GM19328 (cell line): ENCODE data around the gene HOXC10.

Source experiments
- ATAC-seq: cut with Tn5 transposase; IDR thresholded peaks from one replicate; pipeline ENCODE4 v1.9.1; 2021; ENCODE audit warnings: mild to moderate bottlenecking, moderate library complexity; ENCODE audit not compliant: unreplicated experiment

The HOXC10 gene

DNA sequence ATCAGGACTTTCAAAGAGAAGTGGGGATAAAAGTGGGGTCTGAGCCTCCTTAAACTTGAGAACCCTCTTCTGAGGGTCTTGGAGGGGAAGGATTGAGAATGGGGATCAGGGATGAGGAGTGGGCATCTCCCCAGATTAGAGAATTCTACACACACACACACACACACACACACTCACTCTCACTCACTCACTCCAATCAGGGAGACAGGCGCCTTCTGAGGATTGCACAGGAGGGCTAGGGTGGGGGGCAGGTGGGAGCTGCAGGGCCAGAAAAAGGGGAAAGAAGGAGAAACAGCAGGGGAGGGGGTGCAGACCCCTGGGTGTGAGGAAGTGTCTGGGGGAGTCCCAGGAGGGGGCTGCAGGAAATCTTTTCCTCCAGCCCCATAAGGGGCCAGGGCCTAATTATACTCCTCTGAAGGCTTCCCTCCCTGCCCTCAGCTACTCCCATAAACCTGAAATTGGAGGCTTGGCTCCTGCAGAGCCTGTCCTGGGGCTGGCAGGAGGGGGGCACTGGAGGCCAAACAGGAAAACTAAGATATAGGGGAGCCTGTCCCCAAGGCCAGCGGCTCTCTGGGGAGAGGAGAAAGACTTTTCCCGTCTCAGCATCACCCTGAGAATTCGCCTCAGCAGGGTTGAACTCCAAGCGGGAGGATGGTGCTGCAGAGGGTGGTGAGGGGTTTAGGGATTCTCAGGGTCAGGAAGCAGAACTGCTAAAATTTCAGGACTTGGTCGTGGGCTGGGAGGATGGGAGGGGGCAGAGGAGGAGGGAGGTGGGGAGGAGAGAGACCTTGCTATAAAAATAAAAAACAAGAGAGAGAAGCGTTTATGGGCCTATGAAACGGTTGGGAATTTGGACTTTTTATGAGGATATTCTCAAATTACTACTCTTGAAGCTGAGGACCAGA lies 16.6 kb downstream of the HOXC10 start:
- no peak for ATAC-seq

DNA sequence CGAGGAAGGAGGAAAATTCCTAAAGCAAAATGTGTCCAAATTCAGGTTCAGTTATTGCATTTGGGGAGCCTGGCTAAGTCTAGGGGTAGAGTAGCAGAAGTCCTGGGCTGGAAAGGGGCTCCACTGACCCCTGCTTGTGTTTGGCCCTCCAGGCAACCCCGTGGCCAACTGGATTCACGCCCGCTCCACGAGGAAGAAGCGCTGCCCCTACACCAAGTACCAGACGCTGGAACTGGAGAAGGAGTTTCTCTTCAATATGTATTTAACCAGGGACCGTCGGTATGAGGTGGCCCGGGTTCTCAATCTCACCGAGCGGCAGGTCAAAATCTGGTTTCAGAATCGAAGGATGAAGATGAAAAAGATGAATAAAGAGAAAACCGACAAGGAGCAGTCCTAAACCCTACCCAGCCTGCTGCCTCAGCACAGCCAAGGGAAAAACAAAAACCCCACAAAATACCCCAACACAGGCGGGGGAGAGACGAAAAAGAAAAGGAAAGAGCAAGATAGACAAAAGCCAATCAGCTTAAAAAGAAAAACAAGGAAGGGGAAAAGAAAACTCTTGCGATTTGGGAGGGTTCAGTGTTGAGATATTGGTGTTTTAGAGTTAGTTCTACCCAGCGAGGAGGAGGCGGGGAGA lies 17.4 kb downstream of the HOXC10 start:
- no peak for ATAC-seq

DNA sequence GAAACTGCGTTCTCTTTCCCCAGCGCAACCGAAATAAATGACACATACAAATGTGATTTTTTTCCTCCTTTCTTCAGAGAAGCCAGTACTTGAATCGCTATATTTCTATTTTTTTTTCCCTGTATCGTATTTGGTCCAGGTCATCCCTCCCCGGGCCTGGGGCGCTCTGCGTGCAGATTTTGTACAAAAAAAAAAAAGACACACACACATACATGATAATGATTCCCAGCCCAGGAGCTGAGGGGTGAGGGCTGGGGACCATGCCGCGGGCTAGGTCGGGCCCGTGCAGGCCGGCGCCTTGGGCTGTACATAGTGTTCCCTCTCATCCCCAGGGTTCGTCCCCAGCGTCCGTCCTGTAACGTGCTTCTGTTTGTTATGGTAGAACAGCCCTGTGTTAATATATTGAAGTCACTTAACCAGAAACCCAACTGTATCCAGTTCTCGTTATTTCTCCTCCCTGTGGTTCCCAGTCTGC lies 18.0 kb downstream of the HOXC10 start:
- ATAC-seq: no peak

DNA sequence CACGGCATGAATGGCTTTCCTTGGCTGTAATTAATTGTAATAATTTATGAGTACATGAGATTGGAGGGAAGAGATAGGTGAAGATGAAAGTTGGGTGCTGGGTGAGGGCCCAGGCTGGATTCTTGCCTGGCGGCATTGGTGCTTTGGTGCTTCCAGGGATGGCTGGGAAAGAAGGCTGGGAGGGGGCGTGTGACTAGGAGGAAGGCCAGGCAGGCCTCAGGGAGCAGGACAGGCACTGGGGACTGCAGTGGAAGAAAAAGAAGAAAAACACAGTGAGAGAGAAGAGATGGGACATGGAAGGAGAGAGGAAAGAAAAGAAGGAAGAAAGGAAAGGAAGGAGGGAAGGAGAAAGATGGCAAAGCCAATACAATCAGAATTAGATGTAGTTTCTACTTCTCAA lies 18.7 kb downstream of the HOXC10 start:
- no peak for ATAC-seq

DNA sequence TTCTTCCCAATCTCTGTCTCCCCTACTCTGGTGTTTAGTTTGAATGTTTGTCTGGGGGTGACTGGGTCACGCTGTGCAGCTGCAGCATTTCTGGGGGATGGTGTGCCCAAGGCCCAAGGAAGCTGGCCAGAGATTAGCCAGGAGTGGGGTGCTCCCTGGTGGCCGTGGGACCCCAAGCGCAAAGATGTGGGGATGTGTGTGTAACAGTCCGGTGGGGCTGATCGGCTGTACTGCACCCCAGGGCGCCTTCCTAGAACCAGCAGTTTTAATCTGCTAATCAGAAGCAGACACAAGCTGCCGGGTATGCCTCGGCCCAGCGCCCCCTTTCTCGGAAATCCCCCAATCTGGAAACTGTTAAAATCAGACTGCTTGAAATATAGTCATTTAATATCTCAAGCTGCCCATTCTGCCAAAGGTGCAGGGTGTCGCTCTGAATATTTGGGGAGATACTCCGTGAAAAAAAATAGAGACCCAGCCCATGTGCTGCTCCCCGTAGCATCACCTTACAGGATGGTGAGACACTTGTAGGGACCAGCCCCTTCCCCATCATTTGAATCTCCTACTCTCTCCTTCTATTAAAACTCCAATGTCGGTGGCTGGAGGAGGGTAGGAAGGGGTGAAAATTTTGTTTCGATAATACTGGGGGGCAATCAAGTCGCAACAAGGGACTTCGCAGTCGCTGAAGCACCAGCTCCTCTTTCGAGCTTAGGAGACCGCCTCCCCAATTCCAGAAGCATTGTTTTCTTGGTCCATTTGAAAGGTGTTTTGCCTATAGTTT lies 19.3 kb downstream of the HOXC10 start:
- ATAC-seq: no peak

DNA sequence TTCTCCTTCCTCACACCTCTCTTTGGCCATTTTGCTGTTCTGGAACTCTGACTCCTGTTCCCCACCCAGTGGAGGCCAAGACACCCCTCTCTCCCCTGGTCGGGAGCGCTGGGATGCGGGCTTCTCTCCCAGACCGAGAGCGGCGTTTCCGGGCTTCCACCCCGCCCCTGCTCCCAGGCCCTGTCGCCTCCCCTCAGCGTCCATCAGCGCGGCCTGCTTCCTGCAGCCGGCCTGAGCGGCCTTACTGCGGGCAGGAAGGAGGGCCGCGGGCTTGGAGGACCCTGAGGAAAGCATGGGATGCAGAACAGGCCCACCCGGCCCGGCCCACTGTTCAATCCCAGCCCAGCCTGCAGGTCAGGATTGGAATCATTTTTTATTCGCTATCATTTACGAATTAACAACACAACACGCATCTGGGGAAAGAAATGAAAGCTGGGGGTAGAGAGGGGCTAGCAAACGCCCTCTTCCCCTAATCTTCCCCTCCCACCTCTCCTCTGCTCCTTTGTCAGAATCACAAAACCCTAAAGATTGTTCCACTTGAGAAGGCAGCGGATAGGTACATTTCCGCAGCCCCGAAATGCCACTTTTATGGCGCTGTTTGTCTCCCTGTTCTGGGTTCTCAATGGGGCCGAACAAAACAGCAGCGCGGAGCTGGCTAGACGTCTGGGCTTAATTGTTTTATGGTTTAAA lies 20.0 kb downstream of the HOXC10 start:
- no peak for ATAC-seq

DNA sequence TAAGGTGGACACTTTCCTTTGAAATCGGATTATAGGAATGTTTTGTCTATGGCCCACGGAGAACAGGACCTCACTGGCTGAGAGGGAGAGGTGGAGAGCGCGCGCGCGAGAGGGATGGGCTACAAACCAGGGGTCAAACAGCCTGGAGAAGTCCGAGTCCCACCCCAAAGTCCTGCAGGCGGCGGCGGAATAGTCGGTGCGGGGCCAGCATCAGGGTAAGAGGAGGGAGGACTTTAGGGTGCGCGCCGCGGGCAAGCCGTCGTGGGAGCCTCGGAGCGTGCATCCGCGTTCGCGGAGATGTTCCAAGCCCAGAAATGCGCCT lies 20.5 kb downstream of the HOXC10 start:
- ATAC-seq: no peak

DNA sequence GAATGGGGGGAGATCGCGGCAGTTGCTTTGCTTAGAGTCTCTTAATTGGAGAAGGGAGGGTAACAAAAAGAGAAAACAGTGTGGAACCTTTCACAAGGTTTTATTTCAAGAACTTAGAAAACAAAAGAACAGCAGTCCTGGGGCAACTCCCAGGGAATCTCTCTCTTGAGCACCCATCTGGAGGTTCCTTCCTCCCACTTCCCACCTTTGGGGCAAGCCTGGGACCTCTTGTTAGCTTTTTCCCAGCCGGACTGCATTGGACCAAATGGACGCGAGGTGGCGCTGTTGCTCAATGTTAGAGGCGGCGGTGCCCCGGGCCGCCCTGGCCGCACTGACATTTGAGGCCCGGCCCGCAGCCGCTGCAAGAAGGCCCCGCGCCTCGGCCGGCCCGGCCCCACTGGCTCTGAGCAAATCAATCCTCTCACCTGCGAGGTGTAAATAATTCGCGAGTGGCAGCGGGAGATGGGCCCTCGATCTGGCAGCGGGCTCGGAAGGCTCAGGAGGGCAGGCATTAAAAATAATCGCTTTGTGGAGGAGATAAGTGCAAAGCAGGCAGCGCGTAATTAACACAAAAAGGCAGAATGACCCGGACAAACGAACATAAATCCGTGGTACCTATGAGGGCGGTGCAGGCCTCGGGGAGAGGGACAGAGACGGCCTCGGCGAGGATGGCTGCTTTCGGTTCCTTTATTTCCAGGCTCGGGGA lies 21.1 kb downstream of the HOXC10 start:
- no peak for ATAC-seq

DNA sequence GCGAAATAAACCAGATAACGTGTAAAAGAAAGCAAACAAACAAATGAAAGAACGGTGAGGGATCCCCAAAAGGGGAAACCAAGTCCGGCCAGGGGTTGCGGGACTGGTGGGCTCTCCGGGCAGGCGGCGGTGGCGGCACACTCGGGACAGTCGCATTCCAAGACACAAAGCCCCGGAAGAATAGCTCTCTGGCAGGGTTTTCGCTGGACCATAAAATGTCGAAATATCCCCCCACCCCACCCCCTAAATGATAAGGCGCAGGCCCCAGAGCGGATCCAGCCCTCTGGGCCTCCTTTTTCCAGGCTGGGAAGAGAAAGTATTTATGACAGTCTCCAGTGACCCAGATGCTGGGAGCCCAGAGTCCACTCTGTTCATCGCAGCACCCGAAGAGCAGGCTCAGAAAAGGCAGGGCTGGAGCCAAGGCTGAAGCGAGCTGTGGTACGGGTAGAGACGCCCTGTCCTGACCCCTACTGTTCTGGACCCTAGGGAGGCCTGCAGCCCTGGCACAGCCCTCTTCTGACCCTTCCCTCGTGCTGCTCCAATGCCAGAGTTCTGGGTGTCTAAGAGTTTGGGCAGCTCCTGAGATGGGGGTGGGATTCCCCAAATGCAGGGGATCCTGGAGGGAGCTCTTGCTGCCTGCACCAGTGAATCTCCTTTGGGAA lies 21.7 kb downstream of the HOXC10 start:
- no peak for ATAC-seq

DNA sequence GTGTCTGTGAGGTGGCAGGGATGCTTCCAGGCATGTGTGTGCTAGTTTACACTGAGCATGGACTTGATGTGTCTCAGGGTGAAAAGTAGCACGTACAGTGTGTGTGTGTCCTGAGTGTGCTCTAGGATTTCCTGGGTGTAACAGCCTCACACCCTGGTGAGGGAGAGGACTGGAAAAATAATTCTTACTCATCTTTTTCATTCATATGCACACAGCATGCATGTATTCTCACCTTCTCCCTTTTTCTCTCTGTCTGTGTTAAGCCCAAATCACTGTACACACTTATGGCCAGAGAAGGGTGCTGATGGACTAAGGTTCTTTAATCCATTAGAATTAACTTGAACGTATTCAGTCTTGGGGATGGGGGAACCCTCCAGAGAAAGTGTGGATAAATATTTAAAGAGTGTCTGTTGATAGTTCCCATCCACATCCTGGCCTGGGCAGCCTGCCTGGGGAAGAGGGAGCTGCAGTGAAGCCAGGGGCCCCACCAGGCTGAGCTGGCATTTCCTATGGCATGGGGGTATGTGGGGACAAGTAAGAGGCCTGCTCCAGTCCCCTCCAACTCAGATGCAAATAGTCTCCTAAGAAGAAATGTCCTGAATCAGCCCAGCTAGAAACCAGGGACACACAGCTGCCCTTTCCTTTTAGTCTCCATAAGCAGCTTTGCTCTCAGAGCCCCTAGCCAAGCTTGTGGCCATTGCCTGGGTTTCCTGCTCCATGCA lies 22.8 kb downstream of the HOXC10 start:
- ATAC-seq: no peak

DNA sequence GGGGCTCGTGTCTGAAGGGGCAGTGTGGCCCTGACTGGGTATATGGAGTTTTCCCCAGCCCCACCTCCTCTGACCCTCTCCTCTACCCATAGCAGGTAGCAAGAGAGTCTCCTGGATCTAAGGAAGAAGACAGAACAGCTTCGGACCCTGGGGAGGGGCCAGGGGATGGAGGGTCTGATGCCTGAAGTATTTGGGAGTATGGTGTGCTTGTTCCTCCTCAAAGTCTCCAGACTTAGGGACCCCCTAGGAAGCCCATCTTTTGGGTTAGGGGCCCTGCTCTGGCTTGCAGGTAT lies 23.3 kb downstream of the HOXC10 start:
- ATAC-seq: no peak

DNA sequence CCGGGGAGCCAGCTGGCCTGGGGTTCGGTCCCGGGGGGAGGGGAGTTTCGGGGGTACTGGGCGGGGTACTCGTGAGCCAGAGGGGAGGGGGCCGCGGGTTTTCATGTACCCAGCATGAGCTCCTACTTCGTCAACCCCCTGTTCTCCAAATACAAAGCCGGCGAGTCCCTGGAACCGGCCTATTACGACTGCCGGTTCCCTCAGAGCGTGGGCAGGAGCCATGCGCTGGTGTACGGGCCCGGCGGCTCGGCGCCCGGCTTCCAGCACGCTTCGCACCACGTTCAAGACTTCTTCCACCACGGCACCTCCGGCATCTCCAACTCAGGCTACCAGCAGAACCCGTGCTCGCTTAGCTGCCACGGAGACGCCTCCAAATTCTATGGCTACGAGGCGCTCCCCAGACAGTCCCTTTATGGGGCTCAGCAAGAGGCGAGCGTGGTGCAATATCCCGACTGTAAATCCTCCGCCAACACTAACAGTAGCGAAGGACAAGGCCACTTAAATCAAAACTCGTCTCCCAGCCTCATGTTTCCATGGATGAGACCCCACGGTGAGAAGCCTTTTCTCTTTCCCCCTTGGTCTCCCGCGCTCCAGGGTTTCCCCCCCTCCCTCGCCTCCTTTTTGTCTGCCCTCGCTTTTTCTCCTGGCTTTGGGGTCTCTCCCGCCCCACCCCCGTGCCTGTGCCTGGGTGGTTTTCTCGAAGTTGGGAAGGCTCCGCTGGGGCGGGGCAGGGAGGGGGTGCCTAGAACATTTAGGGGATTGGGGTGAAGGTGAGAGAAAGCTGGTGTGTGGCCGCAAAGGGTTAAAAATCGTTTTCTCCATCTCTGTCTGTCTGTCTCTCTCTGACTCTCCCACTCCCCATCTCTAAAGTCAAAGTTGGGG lies 24.5 kb downstream of the HOXC10 start:
- no peak for ATAC-seq

DNA sequence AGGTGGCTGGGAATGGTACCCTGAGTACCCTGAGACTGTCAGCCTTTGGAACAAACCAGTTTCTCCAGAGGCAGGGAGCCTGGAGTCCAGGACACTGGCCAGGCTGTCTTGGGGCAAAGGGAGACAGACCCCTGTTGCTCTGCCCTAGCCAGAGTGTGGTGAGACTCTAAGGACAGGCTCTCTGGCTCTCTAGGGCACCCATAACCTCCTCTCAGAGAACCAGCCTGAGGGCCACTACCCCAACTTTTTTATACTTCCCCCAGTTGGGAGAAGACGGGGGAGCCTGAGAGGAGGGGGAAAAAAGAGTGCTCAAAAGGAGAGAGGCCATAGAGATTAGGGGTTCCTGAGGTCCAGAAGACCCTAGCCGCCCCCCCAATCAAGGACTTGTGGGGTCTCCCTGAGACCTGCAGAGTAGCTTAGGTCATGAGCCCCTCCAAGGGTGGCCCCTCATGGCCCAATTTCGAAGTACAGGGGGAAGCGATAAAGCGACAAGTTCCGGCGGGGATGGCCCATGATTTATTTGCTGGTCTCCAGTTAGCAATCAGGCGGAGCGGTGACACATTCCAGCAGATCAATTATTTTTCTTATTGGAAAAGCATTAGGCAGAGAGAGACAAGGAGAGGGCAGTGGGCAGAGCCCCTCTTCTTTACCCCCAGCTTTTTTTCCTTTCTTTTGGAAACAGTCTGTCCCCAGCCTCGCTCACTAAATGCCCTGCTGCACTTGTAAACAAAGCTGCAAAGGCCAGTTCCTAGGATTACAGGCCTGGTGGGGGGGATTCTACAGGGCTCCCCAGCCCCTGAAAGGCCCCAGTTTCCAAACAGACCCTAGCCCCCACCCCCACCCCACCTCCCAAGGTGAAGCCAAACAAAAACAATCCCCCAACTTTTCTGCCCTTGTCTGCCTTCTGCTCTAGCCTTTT lies 25.4 kb downstream of the HOXC10 start:
- ATAC-seq: no peak

DNA sequence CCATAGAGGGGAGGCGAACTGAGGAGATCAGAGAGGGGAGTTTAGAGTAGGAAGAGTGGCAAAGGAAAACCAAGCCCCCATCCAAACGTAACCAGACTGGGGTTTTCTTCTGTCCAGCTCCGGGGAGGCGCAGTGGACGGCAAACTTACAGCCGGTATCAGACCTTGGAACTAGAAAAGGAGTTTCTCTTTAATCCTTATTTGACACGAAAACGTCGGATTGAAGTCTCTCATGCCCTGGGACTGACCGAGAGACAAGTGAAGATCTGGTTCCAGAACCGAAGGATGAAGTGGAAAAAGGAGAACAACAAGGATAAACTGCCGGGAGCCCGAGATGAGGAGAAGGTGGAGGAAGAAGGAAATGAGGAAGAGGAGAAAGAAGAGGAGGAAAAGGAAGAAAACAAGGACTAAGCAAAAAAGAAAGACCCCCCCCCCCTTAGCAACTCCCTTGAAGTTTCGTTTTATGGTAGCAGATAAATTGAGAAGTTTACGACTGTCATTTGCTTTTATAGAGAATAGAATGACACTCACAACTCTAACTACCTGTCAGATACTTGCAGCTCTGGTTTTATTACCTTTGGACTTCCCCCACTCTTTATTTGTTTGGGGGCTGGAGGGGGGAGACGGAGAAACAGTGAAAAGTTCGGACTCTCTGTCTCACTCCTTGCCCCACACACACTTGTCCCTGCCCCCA lies 26.2 kb downstream of the HOXC10 start:
- no peak for ATAC-seq

DNA sequence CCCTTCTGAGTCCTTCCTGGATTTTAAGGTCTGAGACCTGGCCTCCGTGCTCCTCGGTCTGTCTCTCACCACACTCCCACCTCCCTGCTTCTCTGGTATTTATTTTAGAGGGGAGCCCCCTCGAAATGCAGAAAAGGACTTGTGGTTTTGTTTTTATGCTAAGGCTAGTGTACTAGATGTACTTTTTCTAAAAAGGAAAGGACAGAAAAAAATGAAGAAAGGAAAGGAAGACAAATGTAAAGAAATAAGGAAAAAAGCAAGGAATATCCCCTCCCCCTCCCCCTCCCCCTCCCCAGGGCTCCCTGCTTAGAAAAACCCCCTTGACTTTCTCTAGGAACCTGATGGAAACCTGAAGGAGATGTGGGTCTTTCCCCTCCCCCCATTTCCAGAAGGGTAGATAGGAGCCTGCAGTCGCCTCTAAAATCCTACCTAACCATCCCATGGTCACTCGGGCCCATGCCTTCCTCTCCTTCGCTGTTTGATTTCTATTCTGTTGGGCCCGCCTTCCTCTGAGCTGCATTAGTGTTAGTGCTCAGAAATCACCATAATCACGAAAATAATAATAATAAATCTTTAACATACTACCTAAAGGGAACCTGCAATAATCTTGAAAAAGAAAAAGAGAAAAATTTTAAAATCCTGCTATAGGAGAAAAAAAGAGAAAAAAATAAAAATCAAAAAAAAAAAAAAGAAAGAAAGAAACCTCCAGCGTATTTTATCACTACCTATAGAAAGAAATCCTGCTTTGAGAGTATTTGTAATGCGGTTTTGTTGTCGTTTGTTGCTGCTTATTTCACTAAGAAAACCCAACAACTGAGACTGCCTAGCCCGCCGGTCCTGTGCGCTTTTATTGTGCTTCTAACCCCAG lies 27.0 kb downstream of the HOXC10 start:
- no peak for ATAC-seq
